Activated naive CD8-positive, alpha-beta T cell treated with anti-CD3 and anti-CD28 coated beads, Interleukin-2, amount 10 ng/mL, durations not matched to agents 7 days and 5 days (primary cell): ENCODE measurements around the gene CCL26. TPM values are rescaled to one million over a fixed set of nuclear protein-coding genes. Genes with fewer than 3 reads are reported as not detected.
"Not testable (repeated sequence)": the region's sequence is repeated elsewhere in the genome, so short reads cannot be mapped to it uniquely, and the experiment has no call there.

Source experiments
- ATAC-seq: fragments of 150-1000 bp; cut with Tn5 transposase; one replicate; pipeline ENCODE4 v1.10.0; 2021; ENCODE audit warnings: low read depth, moderate library complexity
- POLR2A ChIA-PET: fragments of 350-600 bp; sonication (Branson Sonifier 250); formaldehyde crosslinking; loops from one replicate; lab custom pipeline; 2021; ENCODE audit warnings: antibody characterized with exemption; lab: Charles Lee
- DNase-seq: peaks from one replicate; pipeline ENCODE4 v3.0.0; 2021
- H3K27ac Mint-ChIP-seq: one replicate; pipeline ENCODE4 v1.8.0; 2022; ENCODE audit warnings: mild to moderate bottlenecking, mixed read lengths
- H3K27me3 Mint-ChIP-seq: one replicate; pipeline ENCODE4 v1.8.0; 2022; ENCODE audit warnings: mild to moderate bottlenecking, moderate library complexity, mixed read lengths
- H3K36me3 Mint-ChIP-seq: one replicate; pipeline ENCODE4 v1.8.0; 2021; ENCODE audit warnings: mild to moderate bottlenecking, mixed read lengths
- H3K4me1 Mint-ChIP-seq: one replicate; pipeline ENCODE4 v1.8.0; 2021; ENCODE audit warnings: mixed read lengths
- H3K4me3 Mint-ChIP-seq: one replicate; pipeline ENCODE4 v1.8.0; 2022; ENCODE audit warnings: mild to moderate bottlenecking, moderate library complexity, mixed read lengths
- H3K9me3 Mint-ChIP-seq: one replicate; pipeline ENCODE4 v1.8.0; 2021; ENCODE audit warnings: mixed read lengths
- total RNA-seq, 2 experiments: library from RNA; stranded (reverse); gene quantifications; one replicate each; pipeline ENCODE4 v1.2.3, GENCODE V29; 2021

CCL26 gene
- total RNA-seq, 2 experiments from 2014 or later = not detected

DNA sequence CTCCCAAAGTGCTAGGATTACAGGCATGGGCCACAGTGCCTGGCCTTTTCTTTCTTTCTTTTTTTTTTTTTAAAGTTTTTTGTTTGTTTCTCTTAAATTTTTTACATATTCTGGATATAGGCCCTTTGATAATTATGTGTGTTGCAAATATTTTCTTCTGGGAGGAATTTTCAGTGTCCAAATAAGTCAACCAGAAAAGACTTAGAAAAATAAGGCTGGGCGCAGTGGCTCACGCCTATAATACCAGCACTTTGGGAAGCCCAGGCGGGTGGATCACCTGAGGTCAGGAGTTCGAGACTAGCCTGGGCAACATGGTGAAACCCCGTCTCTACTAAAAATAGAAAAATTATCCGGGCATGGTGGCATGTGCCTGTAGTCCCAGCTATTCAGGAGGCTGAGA lies 44.7 kb downstream of the CCL26 start:
- H3K36me3 Mint-ChIP-seq, DNase-seq, H3K9me3 Mint-ChIP-seq, H3K27me3 Mint-ChIP-seq, ATAC-seq: not testable (repeated sequence)
- Mint-ChIP-seq H3K4me1 (peaks cover 22% of the 10 kb centered on the region), H3K27ac (peak overlapping the region; percentile 78), H3K4me3 (peak overlapping the region; percentile 73)
- POLR2A ChIA-PET = interaction anchor here (0.6 to 1.7 kb wide), 5 partner anchors 9 to 241 kb away, joined by 3 to 20 read pairs (median 4); partner anchors contain the start of gene HIP1

DNA sequence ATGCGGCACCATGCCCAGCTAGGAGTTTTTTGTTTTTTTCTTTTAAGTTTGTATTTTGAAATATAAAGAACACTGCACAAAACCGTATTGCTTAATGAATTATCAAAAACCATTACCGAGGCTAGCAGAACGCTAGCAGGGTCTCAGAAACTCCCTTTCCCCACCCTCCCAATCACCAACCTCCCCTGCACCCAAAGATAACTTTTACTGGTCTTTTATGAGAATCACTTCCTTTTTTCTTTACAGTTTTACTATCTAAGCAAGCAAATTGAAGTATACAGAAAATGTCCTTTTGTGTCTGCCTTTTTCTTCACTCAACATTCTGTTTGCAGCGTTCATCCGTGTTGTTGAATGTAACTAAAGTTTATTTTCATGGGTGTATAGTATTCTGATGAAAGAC lies 46.7 kb downstream of the CCL26 start:
- H3K9me3 Mint-ChIP-seq = no peaks in the 10 kb centered on the region
- H3K36me3 Mint-ChIP-seq = no peaks in the 10 kb centered on the region
- H3K4me1 Mint-ChIP-seq = peaks cover 21% of the 10 kb centered on the region
- H3K27me3 Mint-ChIP-seq = no peaks in the 10 kb centered on the region
- no peak for DNase-seq
- no peak overlapping the region for H3K27ac Mint-ChIP-seq
- no peak for ATAC-seq
- POLR2A ChIA-PET = no interaction called here
- no peak overlapping the region for H3K4me3 Mint-ChIP-seq

- H3K4me3 Mint-ChIP-seq = no peak overlapping the region
- POLR2A ChIA-PET = no interaction called here
- H3K9me3 Mint-ChIP-seq = no peaks in the 10 kb centered on the region
- ATAC-seq (no peak), DNase-seq (no peak)
- H3K27me3 Mint-ChIP-seq = no peaks in the 10 kb centered on the region
- H3K36me3 Mint-ChIP-seq = no peaks in the 10 kb centered on the region
- H3K27ac Mint-ChIP-seq = no peak overlapping the region
- peaks cover 11% of the 10 kb centered on the region for H3K4me1 Mint-ChIP-seq
Measured at GRCh38 chr7:75723444-75723843, 48.6 kb downstream of the CCL26 start.

DNA sequence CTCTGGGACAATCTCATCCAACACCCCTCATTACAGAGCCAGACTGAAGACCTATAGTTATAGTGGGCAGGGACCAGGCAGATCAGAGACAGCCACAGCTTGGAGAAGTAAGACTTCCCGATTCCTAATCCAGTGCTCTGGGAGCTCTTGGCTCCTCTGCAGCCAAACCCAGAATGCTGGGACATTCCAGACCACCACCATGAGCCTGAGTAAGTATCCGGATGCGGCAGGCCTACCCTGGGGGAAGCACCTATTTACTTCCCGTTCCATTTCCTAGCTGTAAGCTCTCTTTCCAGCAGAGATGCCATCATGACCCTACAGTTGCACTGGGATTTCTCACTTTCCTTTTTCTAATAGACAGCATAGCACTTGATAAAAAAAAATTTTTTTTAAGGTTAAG lies 49.6 kb downstream of the CCL26 start:
- H3K27me3 Mint-ChIP-seq = no peaks in the 10 kb centered on the region
- no peaks in the 10 kb centered on the region for H3K36me3 Mint-ChIP-seq
- POLR2A ChIA-PET = no interaction called here
- H3K9me3 Mint-ChIP-seq = no peaks in the 10 kb centered on the region
- no peak overlapping the region for H3K27ac Mint-ChIP-seq
- DNase-seq (no peak), ATAC-seq (no peak)
- H3K4me3 Mint-ChIP-seq = no peak overlapping the region
- H3K4me1 Mint-ChIP-seq = peaks cover 1% of the 10 kb centered on the region

GRCh38 chr7:75721922-75722321 lies 50.1 kb downstream of the CCL26 start:
- H3K4me3 Mint-ChIP-seq, H3K4me1 Mint-ChIP-seq, H3K36me3 Mint-ChIP-seq, POLR2A ChIA-PET, H3K27me3 Mint-ChIP-seq, ATAC-seq, H3K27ac Mint-ChIP-seq, H3K9me3 Mint-ChIP-seq, DNase-seq: not testable (repeated sequence)

DNA sequence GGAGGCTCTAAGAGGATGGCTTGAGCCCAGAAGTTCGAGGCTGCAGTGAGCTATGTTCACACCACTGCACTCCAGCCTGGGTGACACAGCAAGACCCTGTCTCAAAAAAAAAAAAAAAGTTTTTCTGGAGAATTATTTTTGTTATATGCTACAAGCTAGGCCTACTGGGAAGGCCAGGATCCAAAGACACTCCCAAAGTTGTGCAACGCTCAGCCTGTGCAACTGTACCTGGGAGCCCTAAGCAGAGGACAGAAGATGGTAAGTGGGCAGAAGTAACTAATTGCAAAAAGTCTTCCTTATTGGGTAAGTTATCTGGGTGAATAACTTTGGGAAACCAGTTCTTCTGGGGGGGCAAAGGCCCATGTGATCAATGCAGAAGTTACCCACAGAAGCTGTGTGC lies 50.6 kb downstream of the CCL26 start:
- POLR2A ChIA-PET = no interaction called here
- DNase-seq (no peak), ATAC-seq (no peak)
- no peaks in the 10 kb centered on the region for H3K4me1 Mint-ChIP-seq
- no peaks in the 10 kb centered on the region for H3K27me3 Mint-ChIP-seq
- H3K4me3 Mint-ChIP-seq = no peak overlapping the region
- no peaks in the 10 kb centered on the region for H3K36me3 Mint-ChIP-seq
- H3K9me3 Mint-ChIP-seq = no peaks in the 10 kb centered on the region
- no peak overlapping the region for H3K27ac Mint-ChIP-seq

DNA sequence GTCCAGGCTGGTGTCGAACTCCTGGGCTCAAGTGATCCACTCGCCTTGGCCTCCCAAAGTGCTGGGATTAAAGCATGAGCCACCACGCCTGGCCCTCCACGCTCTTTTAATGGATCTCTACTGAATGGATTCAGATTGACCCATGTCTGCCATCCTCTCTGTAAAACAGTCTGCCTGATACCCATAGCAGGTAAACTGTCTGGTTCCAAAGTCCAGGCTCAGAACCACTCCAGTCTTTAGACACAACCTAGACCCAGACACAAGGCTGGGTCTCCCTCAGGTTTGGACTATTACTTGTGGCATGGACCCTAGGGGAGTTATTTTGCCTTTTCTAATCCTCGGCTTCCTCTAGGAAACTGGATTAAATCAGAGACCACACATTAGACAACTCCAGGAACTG lies 52.4 kb downstream of the CCL26 start:
- H3K27ac Mint-ChIP-seq = no peak overlapping the region
- DNase-seq (no peak), ATAC-seq (no peak)
- H3K27me3 Mint-ChIP-seq = peaks cover 4% of the 10 kb centered on the region
- no peaks in the 10 kb centered on the region for H3K9me3 Mint-ChIP-seq
- POLR2A ChIA-PET = no interaction called here
- no peaks in the 10 kb centered on the region for H3K4me1 Mint-ChIP-seq
- H3K4me3 Mint-ChIP-seq = no peak overlapping the region
- no peaks in the 10 kb centered on the region for H3K36me3 Mint-ChIP-seq

Other genes starting within 250 kb of the CCL26 start
- 1 to 10 TPM; 8.7 TPM for gene HIP1, start 33.3 kb downstream of the CCL26 start, total RNA-seq
- gene CCL24, start 41.6 kb upstream of the CCL26 start, total RNA-seq = not detected
- 10 to 100 TPM; 32.2 to 33.1 TPM for gene RHBDD2, start 106.8 kb upstream of the CCL26 start, total RNA-seq
- gene POR, start 142.9 kb upstream of the CCL26 start, total RNA-seq = 10 to 100 TPM; 61.5 to 62.2 TPM
- gene TMEM120A, start 222.4 kb upstream of the CCL26 start, total RNA-seq = 10 to 100 TPM; 25.5 to 27.7 TPM